A673 (cell line): ENCODE measurements around the gene UNC5A.

Source experiments
- EZH2 ChIP-seq: fragments of 200-600 bp; sonication (generic); IDR thresholded peaks from 2 replicates; pipeline ENCODE4 v1.6.1; 2017; ENCODE audit warnings: borderline replicate concordance, low read depth, mild to moderate bottlenecking, mixed read lengths, antibody characterized with exemption, low read length; ENCODE audit not compliant: poor library complexity, severe bottlenecking
- TF ChIP-seq, protein P1 (sequence below): fragments of 300-800, 200-600 bp; sonication (generic); conservative IDR thresholded peaks from 2 replicates; pipeline ENCODE4 v1.5.1; 2017; ENCODE audit warnings: low read depth, mild to moderate bottlenecking, antibody characterized with exemption, low read length, moderate library complexity, mixed read lengths

GRCh38 chr5:176802116-176802784, 8.1 kb upstream of the UNC5A start:
- no peak for TF ChIP-seq EZH2
- TF ChIP-seq, protein P1, sequence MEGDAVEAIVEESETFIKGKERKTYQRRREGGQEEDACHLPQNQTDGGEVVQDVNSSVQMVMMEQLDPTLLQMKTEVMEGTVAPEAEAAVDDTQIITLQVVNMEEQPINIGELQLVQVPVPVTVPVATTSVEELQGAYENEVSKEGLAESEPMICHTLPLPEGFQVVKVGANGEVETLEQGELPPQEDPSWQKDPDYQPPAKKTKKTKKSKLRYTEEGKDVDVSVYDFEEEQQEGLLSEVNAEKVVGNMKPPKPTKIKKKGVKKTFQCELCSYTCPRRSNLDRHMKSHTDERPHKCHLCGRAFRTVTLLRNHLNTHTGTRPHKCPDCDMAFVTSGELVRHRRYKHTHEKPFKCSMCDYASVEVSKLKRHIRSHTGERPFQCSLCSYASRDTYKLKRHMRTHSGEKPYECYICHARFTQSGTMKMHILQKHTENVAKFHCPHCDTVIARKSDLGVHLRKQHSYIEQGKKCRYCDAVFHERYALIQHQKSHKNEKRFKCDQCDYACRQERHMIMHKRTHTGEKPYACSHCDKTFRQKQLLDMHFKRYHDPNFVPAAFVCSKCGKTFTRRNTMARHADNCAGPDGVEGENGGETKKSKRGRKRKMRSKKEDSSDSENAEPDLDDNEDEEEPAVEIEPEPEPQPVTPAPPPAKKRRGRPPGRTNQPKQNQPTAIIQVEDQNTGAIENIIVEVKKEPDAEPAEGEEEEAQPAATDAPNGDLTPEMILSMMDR = no peak
